ENCODE data around the gene BEND7.

DNA sequence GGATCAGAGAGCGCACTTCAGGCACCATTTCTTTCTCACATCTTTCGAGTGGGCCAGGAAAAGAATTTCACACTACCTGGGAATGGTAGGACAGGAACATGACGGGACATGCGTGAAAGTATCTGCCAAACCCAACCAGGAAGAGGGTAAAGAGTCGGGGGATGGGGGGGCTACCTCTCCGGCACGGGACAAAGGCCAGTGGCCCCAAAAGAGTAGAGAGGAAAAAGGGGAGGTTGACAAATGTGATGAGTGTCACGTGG lies 830 bp upstream of the BEND7 start:
- TF ChIP-seq CTCF (IDR thresholded peaks at IDR 0.05) (no peak), POLR2A (IDR thresholded peaks at IDR 0.05) (no peak)

Measured in body of pancreas (tissue), 4 donors.